Mesenchymal stem cell (in vitro differentiated cells and primary cell): ENCODE data around the gene TMC3.

Source experiments
- DNase-seq: peaks from one replicate; pipeline ENCODE4 v3.0.0-alpha.2; 2013
- H2AFZ ChIP-seq: one replicate; pipeline ENCODE4 v1.6.1; 2013; ENCODE audit warnings: low read depth, mild to moderate bottlenecking, control low read depth, inconsistent platforms, low read length, moderate library complexity
- H2AK5ac ChIP-seq: 2 replicates; pipeline ENCODE4 v1.6.1; 2013; ENCODE audit warnings: low read length, moderate library complexity, mild to moderate bottlenecking, inconsistent platforms; ENCODE audit not compliant: severe bottlenecking
- H2BK120ac ChIP-seq: one replicate; pipeline ENCODE4 v1.6.1; 2013; ENCODE audit warnings: low read depth, mild to moderate bottlenecking, inconsistent platforms, low read length, moderate library complexity
- H2BK12ac ChIP-seq, 2 experiments: one replicate each; pipeline ENCODE4 v1.6.1; 2013; ENCODE audit warnings: inconsistent platforms in 2 of 2, low read length in 2 of 2, mild to moderate bottlenecking in 2 of 2, moderate library complexity in 2 of 2, control low read depth in 1 of 2
- H2BK15ac ChIP-seq: one replicate; pipeline ENCODE4 v1.6.1; 2013; ENCODE audit warnings: mild to moderate bottlenecking, low read depth, inconsistent platforms; ENCODE audit not compliant: poor library complexity, severe bottlenecking
- H2BK5ac ChIP-seq: 2 replicates; pipeline ENCODE4 v1.6.1; 2013; ENCODE audit warnings: low read depth, mild to moderate bottlenecking, low read length, control low read depth, inconsistent platforms; ENCODE audit not compliant: poor library complexity, severe bottlenecking
- H3K14ac ChIP-seq, 2 experiments: one replicate each; pipeline ENCODE4 v1.6.1; 2013; ENCODE audit warnings: inconsistent platforms in 2 of 2, low read length in 2 of 2, control low read depth in 1 of 2, mild to moderate bottlenecking in 1 of 2, moderate library complexity in 1 of 2
- H3K18ac ChIP-seq, 2 experiments: one replicate each; pipeline ENCODE4 v1.6.1; 2013; ENCODE audit warnings: inconsistent platforms in 2 of 2, low read length in 2 of 2, control low read depth in 1 of 2, low read depth in 1 of 2, mild to moderate bottlenecking in 1 of 2
- H3K23ac ChIP-seq, 2 experiments: one replicate each; pipeline ENCODE4 v1.6.1; 2013; ENCODE audit warnings: inconsistent platforms in 2 of 2, low read length in 2 of 2, mild to moderate bottlenecking in 2 of 2, moderate library complexity in 2 of 2, control low read depth in 1 of 2
- H3K27ac ChIP-seq: 2 replicates; pipeline ENCODE4 v1.5.1; 2013; ENCODE audit warnings: mild to moderate bottlenecking, moderate library complexity, low read length, control low read depth, inconsistent platforms; ENCODE audit not compliant: poor library complexity, severe bottlenecking
- H3K27me3 ChIP-seq, 2 experiments: 2 replicates each; pipeline versions ENCODE4 v1.6.1 to v1.7.0; 2013; ENCODE audit warnings: low read length in 2 of 2, mild to moderate bottlenecking in 2 of 2, moderate library complexity in 2 of 2, control low read depth in 1 of 2, inconsistent platforms in 1 of 2; ENCODE audit not compliant: control insufficient read depth in 1 of 2, insufficient read depth in 1 of 2
- H3K36me3 ChIP-seq, 2 experiments: 2 replicates each; pipeline versions ENCODE4 v1.6.1 to v1.7.0; 2013; ENCODE audit warnings: low read length in 2 of 2, control low read depth in 1 of 2, inconsistent platforms in 1 of 2, low read depth in 1 of 2, mild to moderate bottlenecking in 1 of 2; ENCODE audit not compliant: insufficient read depth in 2 of 2, control insufficient read depth in 1 of 2
- H3K4ac ChIP-seq, 2 experiments: one replicate each; pipeline ENCODE4 v1.6.1; 2013; ENCODE audit warnings: inconsistent platforms in 2 of 2, low read length in 2 of 2, mild to moderate bottlenecking in 2 of 2, moderate library complexity in 2 of 2, control low read depth in 1 of 2, low read depth in 1 of 2
- H3K4me1 ChIP-seq: 2 replicates; pipeline ENCODE4 v1.6.1; 2013; ENCODE audit warnings: low read depth, low read length, control low read depth; ENCODE audit not compliant: control insufficient read depth, insufficient read depth
- H3K4me2 ChIP-seq: 2 replicates; pipeline ENCODE4 v1.6.1; 2013; ENCODE audit warnings: low read length, mild to moderate bottlenecking, inconsistent platforms; ENCODE audit not compliant: poor library complexity, severe bottlenecking
- H3K4me3 ChIP-seq, 2 experiments: 2 replicates each; pipeline versions ENCODE4 v1.5.1 to v1.7.0; 2013; ENCODE audit warnings: low read length in 2 of 2, mild to moderate bottlenecking in 2 of 2, control low read depth in 1 of 2, low read depth in 1 of 2; ENCODE audit not compliant: insufficient read depth in 1 of 2
- H3K79me1 ChIP-seq: replicated peaks from 2 replicates; pipeline ENCODE4 v1.6.1; 2013; ENCODE audit warnings: mild to moderate bottlenecking, control low read depth, low read length, inconsistent platforms; ENCODE audit not compliant: poor library complexity, severe bottlenecking
- H3K9ac ChIP-seq: 2 replicates; pipeline ENCODE4 v1.7.0; 2013; ENCODE audit warnings: mild to moderate bottlenecking, low read length, moderate library complexity
- H3K9me3 ChIP-seq: 2 replicates; pipeline ENCODE4 v1.7.0; 2013; ENCODE audit warnings: mild to moderate bottlenecking, low read length; ENCODE audit not compliant: control insufficient read depth
- H4K8ac ChIP-seq: one replicate; pipeline ENCODE4 v1.6.1; 2013; ENCODE audit warnings: inconsistent platforms, mild to moderate bottlenecking, low read length, moderate library complexity
- H4K91ac ChIP-seq: one replicate; pipeline ENCODE4 v1.6.1; 2013; ENCODE audit warnings: mild to moderate bottlenecking, low read length, inconsistent platforms
- WGBS: methylation state at CpG from one replicate; pipeline ENCODE4 v1.1.7; 2013; ENCODE audit warnings: mixed read lengths; 5-methylcytosine and 5-hydroxymethylcytosine counted together

TMC3 gene

GRCh38 chr15:81380203-81380602 is 6.2 kb upstream of the TMC3 start:
- H3K9ac ChIP-seq, result no peak overlapping the region
- no peak overlapping the region for H3K23ac ChIP-seq
- no peak overlapping the region for H3K4ac ChIP-seq
- H3K27me3 ChIP-seq, result peaks cover 11 to 18% of the 10 kb centered on the region in 2 experiments
- H3K36me3 ChIP-seq, result no peaks in the 10 kb centered on the region
- H3K9me3 ChIP-seq, result peaks cover 3% of the 10 kb centered on the region
- no peaks in the 10 kb centered on the region for H3K79me1 ChIP-seq
- no peak overlapping the region for H4K91ac ChIP-seq
- no peak for DNase-seq
- no peak overlapping the region for H4K8ac ChIP-seq
- H3K27ac ChIP-seq, result no peak overlapping the region
- H2BK15ac ChIP-seq, result no peak overlapping the region
- H3K4me1 ChIP-seq, result no peaks in the 10 kb centered on the region
- H2BK12ac ChIP-seq, result no peak overlapping the region
- WGBS, result 81% methylated on average over 2 of the region's 3 CpGs
- H2AFZ ChIP-seq, result no peak overlapping the region
- no peak overlapping the region for H2BK120ac ChIP-seq
- H3K18ac ChIP-seq, result no peak overlapping the region
- H3K4me3 ChIP-seq, result no peak overlapping the region
- no peak overlapping the region for H2BK5ac ChIP-seq
- H2AK5ac ChIP-seq, result no peak overlapping the region
- H3K14ac ChIP-seq, result no peak overlapping the region
- H3K4me2 ChIP-seq, result no peak overlapping the region

GRCh38 chr15:81379269-81379668 is 5.3 kb upstream of the TMC3 start:
- no peaks in the 10 kb centered on the region for H3K4me1 ChIP-seq

GRCh38 chr15:81378443-81378842 is 4.4 kb upstream of the TMC3 start:
- Histone ChIP-seq H3K27me3 (peaks cover 15 to 36% of the 10 kb centered on the region in 2 experiments), H3K4me2 (no peak overlapping the region), H3K4me1 (peaks cover 2% of the 10 kb centered on the region), H2AK5ac (no peak overlapping the region), H3K36me3 (no peaks in the 10 kb centered on the region), H3K79me1 (no peaks in the 10 kb centered on the region), H3K18ac (no peak overlapping the region), H4K8ac (no peak overlapping the region), H3K14ac (no peak overlapping the region), H2BK5ac (no peak overlapping the region), H4K91ac (no peak overlapping the region), H3K9me3 (no peaks in the 10 kb centered on the region), H3K9ac (no peak overlapping the region), H2BK12ac (no peak overlapping the region), H3K4me3 (no peak overlapping the region), H2BK15ac (no peak overlapping the region), H3K23ac (no peak overlapping the region), H3K27ac (no peak overlapping the region), H3K4ac (no peak overlapping the region), H2AFZ (no peak overlapping the region), H2BK120ac (no peak overlapping the region)
- no peak for DNase-seq
- no CpG with 5 or more reads among the region's 2 CpGs for WGBS

More at GRCh38 chr15:81379269-81379668, 5.3 kb upstream of the TMC3 start:
- Histone ChIP-seq H2BK120ac (no peak overlapping the region), H3K27me3 (peaks cover 15 to 28% of the 10 kb centered on the region in 2 experiments), H3K18ac (no peak overlapping the region), H3K9ac (no peak overlapping the region), H3K9me3 (no peaks in the 10 kb centered on the region), H3K79me1 (no peaks in the 10 kb centered on the region), H3K14ac (no peak overlapping the region), H4K8ac (no peak overlapping the region), H2AK5ac (no peak overlapping the region), H3K4ac (no peak overlapping the region), H3K36me3 (no peaks in the 10 kb centered on the region), H2BK15ac (no peak overlapping the region), H2AFZ (no peak overlapping the region), H3K27ac (no peak overlapping the region), H2BK12ac (no peak overlapping the region), H4K91ac (no peak overlapping the region), H3K23ac (no peak overlapping the region), H2BK5ac (no peak overlapping the region), H3K4me2 (no peak overlapping the region), H3K4me3 (no peak overlapping the region)
- DNase-seq, result no peak
- 86% methylated on average over 8 of the region's 9 CpGs for WGBS

DNA sequence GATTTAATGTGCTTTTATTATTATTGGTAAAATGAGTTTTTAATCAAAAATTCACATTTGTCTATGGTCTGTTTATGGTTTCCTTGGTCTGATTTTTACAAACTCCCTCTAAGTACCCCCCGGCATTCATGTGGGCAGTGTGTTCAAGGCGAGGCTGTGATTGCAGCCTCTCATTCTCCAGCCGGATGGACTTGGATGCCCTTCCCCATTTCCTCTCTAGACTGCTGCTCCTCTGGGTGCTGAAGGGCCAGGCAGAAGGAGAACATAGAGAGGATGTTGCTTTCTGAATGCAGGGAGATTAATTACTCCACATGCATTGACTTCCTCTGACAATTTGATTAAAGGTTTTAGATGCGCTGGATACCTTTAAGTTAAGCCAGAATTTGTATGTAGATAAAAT is 3.9 kb upstream of the TMC3 start:
- no peak overlapping the region for H2AK5ac ChIP-seq
- peaks cover 15 to 37% of the 10 kb centered on the region in 2 experiments for H3K27me3 ChIP-seq
- H4K8ac ChIP-seq, result no peak overlapping the region
- peaks cover 2% of the 10 kb centered on the region for H3K4me1 ChIP-seq
- H3K23ac ChIP-seq, result no peak overlapping the region
- H4K91ac ChIP-seq, result no peak overlapping the region
- DNase-seq, result no peak
- no peaks in the 10 kb centered on the region for H3K79me1 ChIP-seq
- no peak overlapping the region for H3K4ac ChIP-seq
- no peak overlapping the region for H3K4me2 ChIP-seq
- H2BK15ac ChIP-seq, result no peak overlapping the region
- no peak overlapping the region for H2BK5ac ChIP-seq
- H3K14ac ChIP-seq, result no peak overlapping the region
- H3K18ac ChIP-seq, result no peak overlapping the region
- no peak overlapping the region for H3K27ac ChIP-seq
- H2AFZ ChIP-seq, result no peak overlapping the region
- H2BK120ac ChIP-seq, result no peak overlapping the region
- H2BK12ac ChIP-seq, result no peak overlapping the region
- H3K9ac ChIP-seq, result no peak overlapping the region
- 88% methylated on average over 3 of the region's 4 CpGs for WGBS
- no peak overlapping the region for H3K4me3 ChIP-seq
- H3K9me3 ChIP-seq, result no peaks in the 10 kb centered on the region
- no peaks in the 10 kb centered on the region for H3K36me3 ChIP-seq
